Measurements from ENCODE around the gene KYAT1.

GRCh38 chr9:128847803-128848202, 33.9 kb downstream of the KYAT1 start:
- TF ChIP-seq, protein P1, sequence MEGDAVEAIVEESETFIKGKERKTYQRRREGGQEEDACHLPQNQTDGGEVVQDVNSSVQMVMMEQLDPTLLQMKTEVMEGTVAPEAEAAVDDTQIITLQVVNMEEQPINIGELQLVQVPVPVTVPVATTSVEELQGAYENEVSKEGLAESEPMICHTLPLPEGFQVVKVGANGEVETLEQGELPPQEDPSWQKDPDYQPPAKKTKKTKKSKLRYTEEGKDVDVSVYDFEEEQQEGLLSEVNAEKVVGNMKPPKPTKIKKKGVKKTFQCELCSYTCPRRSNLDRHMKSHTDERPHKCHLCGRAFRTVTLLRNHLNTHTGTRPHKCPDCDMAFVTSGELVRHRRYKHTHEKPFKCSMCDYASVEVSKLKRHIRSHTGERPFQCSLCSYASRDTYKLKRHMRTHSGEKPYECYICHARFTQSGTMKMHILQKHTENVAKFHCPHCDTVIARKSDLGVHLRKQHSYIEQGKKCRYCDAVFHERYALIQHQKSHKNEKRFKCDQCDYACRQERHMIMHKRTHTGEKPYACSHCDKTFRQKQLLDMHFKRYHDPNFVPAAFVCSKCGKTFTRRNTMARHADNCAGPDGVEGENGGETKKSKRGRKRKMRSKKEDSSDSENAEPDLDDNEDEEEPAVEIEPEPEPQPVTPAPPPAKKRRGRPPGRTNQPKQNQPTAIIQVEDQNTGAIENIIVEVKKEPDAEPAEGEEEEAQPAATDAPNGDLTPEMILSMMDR (IDR thresholded peaks at IDR 0.05; ENCODE audit: borderline replicate concordance, extremely low read depth, low read length, poor library complexity, severe bottlenecking), result no peak
- no peak for TF ChIP-seq EZH2 (IDR thresholded peaks at IDR 0.05; ENCODE audit: borderline replicate concordance, low read depth, low read length, severe bottlenecking)

Data from DND-41 (cell line).